ENCODE measurements around the gene ACADSB. TPM values are rescaled to one million over a fixed set of nuclear protein-coding genes. Genes with fewer than 3 reads are reported as not detected.

The ACADSB gene
- total and polyA plus RNA-seq, 5 donors: 19.5 to 90.9 (median 70.4) TPM

DNA sequence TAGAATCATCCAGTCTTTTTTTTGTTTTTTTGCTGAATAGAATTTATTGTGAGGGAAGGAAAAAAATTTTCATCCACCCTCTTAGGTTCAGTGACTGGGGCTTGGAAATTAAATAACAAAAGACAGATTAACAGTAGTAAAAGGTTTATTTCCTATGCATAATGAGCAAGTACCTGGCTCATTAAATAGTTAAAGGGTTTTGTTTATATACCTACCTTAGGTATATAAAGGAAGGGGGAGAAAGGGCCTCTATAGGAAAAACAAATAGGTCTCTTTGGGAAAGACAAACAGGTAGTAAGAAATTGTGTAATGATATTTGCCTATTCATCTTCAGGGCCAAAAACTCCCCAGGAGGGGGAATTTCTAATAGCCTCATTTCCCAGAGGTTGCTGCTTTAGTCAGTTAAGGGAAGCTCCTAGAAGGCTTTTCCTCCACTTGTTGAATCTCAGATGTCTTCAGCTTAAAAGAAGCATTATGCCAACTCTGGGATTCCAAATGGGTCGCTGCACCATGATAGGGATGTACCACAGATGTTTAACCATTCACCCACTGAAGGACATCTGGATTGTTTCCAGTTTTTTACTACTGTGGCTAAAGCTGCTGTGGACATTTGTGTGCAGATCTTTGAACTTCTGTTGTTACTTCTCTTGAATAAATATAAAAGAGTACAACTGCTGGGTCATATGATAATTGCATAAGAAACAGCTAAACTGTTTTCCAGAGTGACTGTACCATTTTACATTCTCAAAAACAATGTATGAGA, 11.3 kb downstream of the ACADSB start:
- intact Hi-C loops (cut with DNase I): no loop called here

DNA sequence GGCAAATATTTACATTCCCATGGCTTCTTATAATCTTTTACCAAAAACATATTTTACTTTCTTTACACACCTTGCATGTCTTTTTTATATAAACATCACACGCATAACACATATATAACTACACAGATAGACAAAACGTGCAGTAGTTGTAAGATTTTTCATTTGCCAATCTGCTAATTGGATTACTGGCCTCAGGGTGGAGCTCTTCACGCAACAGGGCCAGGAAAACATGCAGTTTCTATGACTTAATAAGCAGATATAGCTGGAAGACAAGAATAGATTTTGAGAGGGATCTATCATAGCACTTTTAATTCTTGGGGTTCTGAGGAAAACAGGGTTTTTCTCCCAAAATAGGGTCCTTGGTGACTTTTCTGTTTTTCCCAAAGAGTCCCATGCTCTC, 12.7 kb downstream of the ACADSB start:
- no peak overlapping the region for H3K4me3 ChIP-seq (ENCODE audit: low read length)
- no peaks in the 10 kb centered on the region for H3K4me1 ChIP-seq (ENCODE audit: control insufficient read depth, insufficient read depth, low read length)
- 70% methylated on average over 3 of the region's 3 CpGs for WGBS
- no peak for DNase-seq
- intact Hi-C loops (cut with DNase I): no loop called here
- ATAC-seq: no peak
- H3K27ac ChIP-seq (ENCODE audit: low read length): no peak overlapping the region
- no peaks in the 10 kb centered on the region for H3K27me3 ChIP-seq (ENCODE audit: control insufficient read depth, insufficient read depth)
- no peaks in the 10 kb centered on the region for H3K9me3 ChIP-seq (ENCODE audit: control insufficient read depth, low read length)

More for the DNA sequence above, 11.3 kb downstream of the ACADSB start:
- 77% methylated on average over 1 of the region's 1 CpG for WGBS
- Histone ChIP-seq H3K4me3 (ENCODE audit: low read length) (no peak overlapping the region), H3K4me1 (ENCODE audit: control insufficient read depth, insufficient read depth, low read length) (no peaks in the 10 kb centered on the region), H3K27me3 (ENCODE audit: control insufficient read depth, insufficient read depth) (no peaks in the 10 kb centered on the region), H3K9me3 (ENCODE audit: control insufficient read depth, low read length) (no peaks in the 10 kb centered on the region), H3K27ac (ENCODE audit: low read length) (no peak overlapping the region)
- ATAC-seq (no peak), DNase-seq (no peak)

DNA sequence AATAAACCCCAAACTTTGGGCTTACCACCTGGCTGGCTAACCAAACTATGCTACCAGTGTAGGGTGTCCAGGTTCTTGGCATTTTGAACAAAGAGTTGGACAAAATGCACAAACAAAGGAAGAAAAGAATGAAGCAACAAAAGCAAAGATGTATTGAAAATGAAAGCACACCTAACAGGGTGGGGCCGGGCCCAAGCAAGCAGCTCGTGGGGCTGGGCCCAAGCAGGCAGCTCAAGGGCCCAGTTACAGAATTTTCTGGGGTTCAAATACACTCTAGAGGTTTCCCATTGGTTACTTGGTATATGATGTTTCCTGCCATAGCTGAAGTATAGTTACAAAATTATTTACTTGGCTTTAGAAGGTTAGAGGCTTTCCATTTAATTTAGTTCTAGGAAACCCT, 15.7 kb downstream of the ACADSB start:
- Histone ChIP-seq H3K4me3 (ENCODE audit: low read length) (no peak overlapping the region), H3K9me3 (ENCODE audit: control insufficient read depth, low read length) (no peaks in the 10 kb centered on the region), H3K27me3 (ENCODE audit: control insufficient read depth, insufficient read depth) (no peaks in the 10 kb centered on the region), H3K4me1 (ENCODE audit: control insufficient read depth, insufficient read depth, low read length) (no peaks in the 10 kb centered on the region), H3K27ac (ENCODE audit: low read length) (no peak overlapping the region)
- DNase-seq (no peak), ATAC-seq (no peak)
- 92% methylated on average over 2 of the region's 2 CpGs for WGBS
- intact Hi-C loops (cut with DNase I): no loop called here

DNA sequence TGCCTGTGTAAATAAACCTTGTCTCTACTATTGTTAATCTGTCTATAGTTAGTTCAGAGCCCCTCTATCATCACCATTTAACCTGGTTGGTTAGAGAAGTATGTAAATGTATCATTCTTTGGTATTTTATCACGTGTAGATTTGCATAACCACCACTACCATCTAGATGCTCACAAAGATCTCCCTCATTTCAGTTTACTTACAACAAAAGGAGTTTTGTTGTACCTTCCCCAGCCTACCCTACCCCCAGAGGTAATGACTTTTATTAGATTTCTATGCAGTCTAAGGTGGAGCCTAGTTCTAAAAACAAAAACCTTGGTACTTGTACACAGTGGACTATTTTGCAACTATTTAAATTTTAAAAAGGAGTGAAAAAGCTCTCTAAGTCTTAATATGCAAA, 17.5 kb downstream of the ACADSB start:
- intact Hi-C loops (cut with DNase I): no loop called here

DNA sequence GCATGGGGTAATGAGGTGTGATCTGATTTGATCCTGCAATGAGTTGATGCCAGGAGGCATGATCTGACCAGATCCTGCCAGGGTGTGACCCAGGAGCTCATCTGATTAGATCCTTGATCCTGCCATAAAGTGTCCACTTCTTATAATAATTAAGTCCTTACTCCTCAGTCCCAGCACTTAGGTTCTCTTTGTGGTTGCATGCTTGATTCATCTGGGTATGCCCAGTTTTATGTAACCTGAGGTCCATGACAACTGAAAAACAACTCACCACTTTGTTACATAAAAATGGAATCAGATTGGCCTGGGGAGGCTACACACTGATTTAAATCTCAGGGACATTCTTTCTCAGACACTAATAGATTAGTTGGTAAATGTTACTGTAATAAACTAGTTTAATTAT, 19.1 kb downstream of the ACADSB start:
- no peak for ATAC-seq
- H3K9me3 ChIP-seq (ENCODE audit: control insufficient read depth, low read length): no peaks in the 10 kb centered on the region
- intact Hi-C loops (cut with DNase I): no loop called here
- peaks cover 1% of the 10 kb centered on the region for H3K4me1 ChIP-seq (ENCODE audit: control insufficient read depth, insufficient read depth, low read length)
- no peak for DNase-seq
- H3K27ac ChIP-seq (ENCODE audit: low read length): no peak overlapping the region
- no peaks in the 10 kb centered on the region for H3K27me3 ChIP-seq (ENCODE audit: control insufficient read depth, insufficient read depth)
- H3K4me3 ChIP-seq (ENCODE audit: low read length): no peak overlapping the region

More for the DNA sequence above, 17.5 kb downstream of the ACADSB start:
- 55% methylated on average over 1 of the region's 1 CpG for WGBS
- Histone ChIP-seq H3K4me3 (ENCODE audit: low read length) (no peak overlapping the region), H3K4me1 (ENCODE audit: control insufficient read depth, insufficient read depth, low read length) (no peaks in the 10 kb centered on the region), H3K27ac (ENCODE audit: low read length) (no peak overlapping the region), H3K27me3 (ENCODE audit: control insufficient read depth, insufficient read depth) (no peaks in the 10 kb centered on the region), H3K9me3 (ENCODE audit: control insufficient read depth, low read length) (no peaks in the 10 kb centered on the region)
- no peak for DNase-seq
- ATAC-seq: no peak

DNA sequence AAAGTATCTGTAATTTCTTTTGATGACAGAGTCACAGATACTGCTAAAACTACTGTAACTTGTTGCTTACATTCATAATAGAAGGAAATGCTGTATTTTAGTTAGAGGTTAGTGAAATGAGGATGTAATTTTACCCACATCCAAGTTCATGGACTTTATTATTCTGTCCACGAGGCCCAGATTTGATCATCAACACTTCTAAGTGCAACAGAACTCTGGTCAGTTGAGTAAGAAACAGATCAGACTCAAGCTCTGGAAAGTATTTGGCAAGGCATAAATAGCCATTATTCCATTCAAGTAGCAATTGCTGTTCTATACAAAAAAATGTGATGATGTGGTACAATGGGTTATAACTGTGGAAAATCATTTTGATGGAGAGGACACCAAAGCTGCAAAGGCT, 22.3 kb downstream of the ACADSB start:
- no peak overlapping the region for H3K27ac ChIP-seq (ENCODE audit: low read length)
- no peak overlapping the region for H3K4me3 ChIP-seq (ENCODE audit: low read length)
- DNase-seq (no peak), ATAC-seq (no peak)
- no peaks in the 10 kb centered on the region for H3K9me3 ChIP-seq (ENCODE audit: control insufficient read depth, low read length)
- WGBS: 68% methylated on average over 1 of the region's 1 CpG
- H3K27me3 ChIP-seq (ENCODE audit: control insufficient read depth, insufficient read depth): no peaks in the 10 kb centered on the region
- intact Hi-C loops (cut with DNase I): no loop called here
- peaks cover 1% of the 10 kb centered on the region for H3K4me1 ChIP-seq (ENCODE audit: control insufficient read depth, insufficient read depth, low read length)

DNA sequence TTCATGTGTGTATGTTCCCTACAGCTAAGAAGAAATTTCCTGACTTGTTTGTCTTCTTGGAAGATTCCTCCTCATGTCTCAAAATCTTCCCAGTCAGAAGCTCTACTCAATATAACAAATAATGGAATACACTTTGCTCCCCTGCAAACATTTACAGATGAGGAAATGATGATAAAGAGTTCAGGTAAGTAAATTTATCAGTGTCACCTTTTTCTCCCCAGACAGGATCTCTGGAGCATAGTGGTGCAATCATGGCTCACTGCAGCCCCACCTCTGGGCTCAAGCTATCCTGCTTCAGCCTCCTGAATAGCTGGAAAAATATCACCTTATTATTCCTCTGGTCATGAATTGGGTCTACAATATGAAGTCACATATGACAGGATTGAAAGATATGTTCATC, 25.5 kb downstream of the ACADSB start:
- intact Hi-C loops (cut with DNase I): no loop called here
- no peak overlapping the region for H3K4me3 ChIP-seq (ENCODE audit: low read length)
- DNase-seq (no peak), ATAC-seq (no peak)
- peaks cover 1% of the 10 kb centered on the region for H3K4me1 ChIP-seq (ENCODE audit: control insufficient read depth, insufficient read depth, low read length)
- H3K9me3 ChIP-seq (ENCODE audit: control insufficient read depth, low read length): no peaks in the 10 kb centered on the region
- H3K27ac ChIP-seq (ENCODE audit: low read length): no peak overlapping the region
- no peaks in the 10 kb centered on the region for H3K27me3 ChIP-seq (ENCODE audit: control insufficient read depth, insufficient read depth)

DNA sequence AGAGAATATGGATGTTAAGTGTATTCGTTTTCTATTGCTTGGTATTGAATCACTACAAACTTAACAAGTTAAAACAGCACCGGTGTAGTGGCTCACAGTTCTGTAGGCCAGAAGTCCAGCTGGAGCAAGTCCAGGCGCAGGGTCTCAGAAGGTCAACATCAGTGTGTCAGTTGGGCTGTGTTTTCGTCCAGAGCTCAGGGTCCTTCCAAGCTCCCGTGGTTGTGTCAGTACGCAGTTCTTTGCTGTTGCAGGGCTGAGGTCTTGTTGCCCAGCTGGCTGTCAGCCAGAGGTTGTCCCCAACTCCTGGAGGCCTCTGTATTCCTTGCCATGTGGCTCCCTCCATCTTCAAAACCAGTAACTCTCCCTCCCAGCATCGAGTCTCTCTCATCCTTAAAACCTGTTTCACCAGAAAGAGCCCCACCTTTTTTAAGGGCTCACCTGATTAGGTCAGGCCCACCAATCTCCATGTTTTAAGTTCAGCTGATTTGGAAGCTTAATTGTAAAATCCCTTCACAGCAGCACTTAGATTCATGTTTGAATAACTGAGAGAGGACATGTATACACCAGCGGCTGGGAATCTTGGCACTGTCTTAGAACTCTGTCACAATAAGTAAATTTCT, 26.8 kb downstream of the ACADSB start:
- no peak for ATAC-seq
- H3K4me1 ChIP-seq (ENCODE audit: control insufficient read depth, insufficient read depth, low read length): peaks cover 1% of the 10 kb centered on the region
- intact Hi-C loops (cut with DNase I): no loop called here
- no peak for DNase-seq
- WGBS: 88% methylated on average over 8 of the region's 8 CpGs
- no peak overlapping the region for H3K27ac ChIP-seq (ENCODE audit: low read length)
- no peak overlapping the region for H3K4me3 ChIP-seq (ENCODE audit: low read length)
- no peaks in the 10 kb centered on the region for H3K27me3 ChIP-seq (ENCODE audit: control insufficient read depth, insufficient read depth)
- H3K9me3 ChIP-seq (ENCODE audit: control insufficient read depth, low read length): no peaks in the 10 kb centered on the region

DNA sequence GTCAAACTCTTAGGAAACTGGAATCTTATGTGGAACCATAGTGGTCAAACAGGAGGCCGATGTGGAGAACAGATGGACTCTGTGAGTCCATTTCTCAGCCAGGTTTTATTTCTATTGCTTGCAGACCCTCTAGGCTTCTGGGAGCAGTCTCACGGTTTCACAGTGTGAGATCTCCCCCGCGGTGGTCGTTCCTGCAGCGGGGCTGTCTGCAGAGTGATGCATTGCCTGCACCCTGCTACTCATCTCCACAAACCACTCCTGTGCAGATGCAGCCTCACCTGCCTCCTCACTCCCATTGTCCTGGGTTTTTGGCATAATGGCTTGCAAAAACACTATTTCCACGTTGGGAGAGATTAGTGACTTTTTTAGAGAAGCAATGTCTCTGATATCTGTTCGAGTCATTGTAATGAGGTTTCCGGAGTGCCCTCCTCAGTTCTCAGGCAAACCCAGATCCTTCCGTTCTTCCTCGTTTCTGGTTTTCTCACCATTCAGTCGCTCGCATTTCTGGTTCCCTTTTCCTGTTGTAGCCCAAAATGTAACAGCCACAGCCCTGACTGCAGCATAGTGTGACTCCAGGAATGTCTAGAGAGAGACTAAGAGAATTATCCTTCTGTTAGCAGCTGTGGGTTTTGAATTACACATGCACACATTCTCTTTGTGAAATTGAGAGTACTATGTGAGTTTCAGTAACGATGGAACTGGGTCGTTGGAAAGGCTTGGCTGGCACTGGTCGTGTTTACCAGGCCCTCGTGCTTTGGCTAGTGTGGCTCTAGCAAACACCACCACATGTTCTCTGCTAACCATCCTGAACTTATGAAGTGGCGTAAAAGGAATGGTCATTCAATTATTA, 30.2 kb downstream of the ACADSB start:
- intact Hi-C loops (cut with DNase I): no loop called here
- ATAC-seq (no peak), DNase-seq (no peak)
- Histone ChIP-seq H3K4me1 (ENCODE audit: control insufficient read depth, insufficient read depth, low read length) (no peaks in the 10 kb centered on the region), H3K9me3 (ENCODE audit: control insufficient read depth, low read length) (no peaks in the 10 kb centered on the region), H3K4me3 (ENCODE audit: low read length) (no peak overlapping the region), H3K27me3 (ENCODE audit: control insufficient read depth, insufficient read depth) (no peaks in the 10 kb centered on the region), H3K27ac (ENCODE audit: low read length) (no peak overlapping the region)
- 59% methylated on average over 18 of the region's 18 CpGs for WGBS

DNA sequence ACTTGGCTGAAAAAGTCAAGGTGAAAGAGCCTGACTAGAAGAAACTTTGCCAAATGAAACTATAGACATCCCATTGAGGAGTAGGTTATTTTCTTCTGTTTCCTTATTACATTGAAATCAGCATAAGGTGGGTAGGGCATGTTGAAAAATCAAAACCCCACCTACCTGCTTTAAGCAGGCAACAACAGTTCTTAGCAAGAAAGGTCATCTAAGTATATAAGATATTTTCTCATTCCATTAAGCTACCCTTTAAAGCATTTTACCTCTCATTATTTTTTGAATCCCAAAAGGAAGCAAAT, 30.8 kb downstream of the ACADSB start:
- ATAC-seq (no peak), DNase-seq (no peak)
- no peaks in the 10 kb centered on the region for H3K9me3 ChIP-seq (ENCODE audit: control insufficient read depth, low read length)
- no peaks in the 10 kb centered on the region for H3K4me1 ChIP-seq (ENCODE audit: control insufficient read depth, insufficient read depth, low read length)
- intact Hi-C loops (cut with DNase I): no loop called here
- H3K4me3 ChIP-seq (ENCODE audit: low read length): no peak overlapping the region
- H3K27me3 ChIP-seq (ENCODE audit: control insufficient read depth, insufficient read depth): no peaks in the 10 kb centered on the region
- H3K27ac ChIP-seq (ENCODE audit: low read length): no peak overlapping the region

DNA sequence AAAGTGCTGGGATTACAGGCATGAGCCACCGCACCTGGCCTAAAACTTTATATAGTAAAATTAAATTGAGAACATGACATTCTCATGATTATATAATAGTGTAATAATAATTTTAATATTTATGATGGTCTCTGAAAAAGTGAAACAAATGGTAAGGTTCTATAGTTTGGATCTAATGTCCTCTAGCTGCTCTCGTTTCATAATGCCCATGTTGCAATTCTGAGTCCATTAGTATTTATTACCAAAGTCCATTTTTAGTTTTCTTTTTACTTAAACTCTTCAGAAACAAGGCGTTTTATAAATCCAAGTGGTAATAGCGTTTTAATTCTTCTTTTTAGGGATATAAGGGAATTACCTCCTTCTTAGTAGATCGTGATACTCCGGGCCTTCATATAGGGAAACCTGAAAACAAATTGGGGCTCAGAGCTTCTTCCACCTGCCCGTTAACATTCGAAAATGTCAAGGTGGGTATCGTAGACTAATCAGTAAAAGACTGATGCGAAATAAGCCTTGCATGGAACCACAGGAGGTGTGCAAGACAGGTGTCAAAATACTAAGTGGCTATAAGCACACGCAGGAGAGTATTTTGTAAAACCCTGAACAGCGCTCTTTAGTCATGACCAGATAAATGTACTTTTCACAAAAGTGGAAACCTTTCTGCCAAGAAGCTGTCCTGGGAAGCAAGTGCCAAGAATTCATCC, 34.1 kb downstream of the ACADSB start:
- DNase-seq (no peak), ATAC-seq (no peak)
- WGBS: 86% methylated on average over 12 of the region's 12 CpGs
- Histone ChIP-seq H3K9me3 (ENCODE audit: control insufficient read depth, low read length) (no peaks in the 10 kb centered on the region), H3K4me3 (ENCODE audit: low read length) (no peak overlapping the region), H3K27me3 (ENCODE audit: control insufficient read depth, insufficient read depth) (no peaks in the 10 kb centered on the region), H3K4me1 (ENCODE audit: control insufficient read depth, insufficient read depth, low read length) (no peaks in the 10 kb centered on the region), H3K27ac (ENCODE audit: low read length) (no peak overlapping the region)
- intact Hi-C loops (cut with DNase I): loop anchor here in 1 of 4 donors (5.0 kb wide), 1 partner anchor 514 kb away; no protein-coding TSS in a partner anchor
